NK-92 (cell line): ENCODE results near the gene MOB3A.

ENCODE experiments used
- DNase-seq: peaks from one replicate; lab custom pipeline; 2025; ENCODE audit not compliant: unreplicated experiment; lab: John Stamatoyannopoulos, UW

The MOB3A gene

GRCh38 chr19:2059422-2060201 lies 36.5 kb downstream of the MOB3A start:
- DNase-seq, result no peak

GRCh38 chr19:2058570-2059421 lies 37.3 kb downstream of the MOB3A start:
- DNase-seq, result no peak

- DNase-seq, result no peak
These were observed 38.3 kb downstream of the MOB3A start for GRCh38 chr19:2057484-2058469.

- DNase-seq, result no peak
These were observed 39.3 kb downstream of the MOB3A start for GRCh38 chr19:2056837-2057192.

GRCh38 chr19:2055931-2056836 lies 39.9 kb downstream of the MOB3A start:
- no peak for DNase-seq

GRCh38 chr19:2054763-2055162 lies 41.4 kb downstream of the MOB3A start:
- no peak for DNase-seq

- DNase-seq, result no peak
These were observed 42.3 kb downstream of the MOB3A start for GRCh38 chr19:2053601-2054389.

- DNase-seq, result no peak
These were observed 44.1 kb downstream of the MOB3A start for GRCh38 chr19:2051773-2052704.

- peak; percentile 48 for DNase-seq
These were observed 44.9 kb downstream of the MOB3A start, which contains the start of gene MKNK2 for GRCh38 chr19:2050991-2051772. Gene MKNK2 (minus strand): TSS chr19:2051244. CDS start chr19:2050851, 393 bp downstream.

GRCh38 chr19:2050349-2050990 lies 45.7 kb downstream of the MOB3A start:
- DNase-seq, result no peak

- DNase-seq, result no peak
These were observed 46.3 kb downstream of the MOB3A start for GRCh38 chr19:2049741-2050348.

- no peak for DNase-seq
These were observed 47.0 kb downstream of the MOB3A start for GRCh38 chr19:2048959-2049740.

- no peak for DNase-seq
These were observed 47.8 kb downstream of the MOB3A start for GRCh38 chr19:2048104-2048958.

- DNase-seq, result no peak
These were observed 48.5 kb downstream of the MOB3A start for GRCh38 chr19:2047449-2048103.
